GM12878 (cell line): Measurements from ENCODE around the gene ACAD11. TPM values are rescaled to one million over a fixed set of nuclear protein-coding genes. Genes with fewer than 3 reads are reported as not detected.

Experiments
- ATAC-seq: fragments of 200-7000 bp; cut with Tn5 transposase; 3 replicates; pipeline ENCODE4 v1.9.1; 2020; ENCODE audit warnings: mild to moderate bottlenecking, moderate library complexity
- BruUV-seq: library from RNA; stranded (reverse); fragments of 400-500 nt; replicated peaks from 2 replicates; lab custom pipeline; 2021; lab: Mats Ljungman, UMichigan
- CTCF ChIA-PET: fragments of 300-600 bp; sonication (Branson Sonifier 250); formaldehyde crosslinking; extraction: SDS; loops from one replicate; lab custom pipeline; 2021; ENCODE audit warnings: inconsistent platforms; lab: Yijun Ruan, JAX
- POLR2A ChIA-PET: fragments of 350-600 bp; formaldehyde crosslinking; extraction: SDS; loops from one replicate; lab custom pipeline; 2021; ENCODE audit warnings: inconsistent platforms; lab: Charles Lee
- RAD21 ChIA-PET: fragments of 300-600 bp; sonication (Branson Sonifier 250); formaldehyde crosslinking; loops from one replicate; lab custom pipeline; 2023; ENCODE audit warnings: antibody characterized with exemption; ENCODE audit not compliant: unreplicated experiment; lab: Charles Lee
- SMC1A ChIA-PET: fragments of 300-600 bp; sonication (Branson Sonifier 250); formaldehyde crosslinking; loops from one replicate; lab custom pipeline; 2023; ENCODE audit not compliant: unreplicated experiment, uncharacterized antibody; lab: Charles Lee
- DNase-seq: peaks from one replicate; pipeline ENCODE4 v3.0.0-alpha.2; 2011; ENCODE audit warnings: low read depth, low spot score
- FAIRE-seq: peaks from 3 replicates; lab custom pipeline; 2011; peaks lifted over from hg19 to GRCh38; lab: Jason Lieb, UNC
- H2AFZ ChIP-seq: 2 replicates; pipeline ENCODE4 v1.6.0; 2011; ENCODE audit warnings: low read depth, low read length, control low read depth; ENCODE audit not compliant: control insufficient read depth
- H3K27ac ChIP-seq: 2 replicates; pipeline ENCODE4 v1.5.1; 2011; ENCODE audit warnings: control low read depth; ENCODE audit not compliant: control insufficient read depth, insufficient read depth
- H3K27me3 ChIP-seq, 2 experiments: replicated peaks in 1 of 2; 2 replicates each; pipeline versions ENCODE4 v1.6.0 to v1.6.1; 2011; ENCODE audit warnings: low read length in 1 of 2; ENCODE audit not compliant: control insufficient read depth in 2 of 2, insufficient read depth in 2 of 2
- H3K36me3 ChIP-seq, 2 experiments: 2 replicates each; pipeline ENCODE4 v1.5.1; 2011; ENCODE audit warnings: low read length in 1 of 2; ENCODE audit not compliant: control insufficient read depth in 2 of 2, insufficient read depth in 2 of 2
- H3K4me1 ChIP-seq: 2 replicates; pipeline ENCODE4 v1.6.1; 2011; ENCODE audit warnings: mild to moderate bottlenecking, low read length, moderate library complexity, mixed read lengths; ENCODE audit not compliant: control insufficient read depth, insufficient read depth
- H3K4me2 ChIP-seq: 2 replicates; pipeline ENCODE4 v1.6.0; 2011; ENCODE audit warnings: control low read depth; ENCODE audit not compliant: control insufficient read depth, insufficient read depth
- H3K4me3 ChIP-seq: fragments of 200-600 bp; sonication (generic); 2 replicates; pipeline ENCODE4 v1.5.1; 2016
- H3K79me2 ChIP-seq: 2 replicates; pipeline ENCODE4 v1.6.0; 2011; ENCODE audit warnings: low read length; ENCODE audit not compliant: control insufficient read depth, insufficient read depth
- H3K9ac ChIP-seq: 2 replicates; pipeline ENCODE4 v1.8.0; 2011; ENCODE audit warnings: low read length, control low read depth, mixed read lengths; ENCODE audit not compliant: control insufficient read depth, insufficient read depth
- H3K9me3 ChIP-seq: replicated peaks from 3 replicates; pipeline ENCODE4 v1.5.1; 2011; ENCODE audit warnings: mild to moderate bottlenecking, low read length; ENCODE audit not compliant: control insufficient read depth, insufficient read depth
- H4K20me1 ChIP-seq: 2 replicates; pipeline ENCODE4 v1.6.0; 2011; ENCODE audit not compliant: control insufficient read depth, insufficient read depth
- ATF2 ChIP-seq: IDR thresholded peaks from 2 replicates; pipeline ENCODE4 v1.6.1; 2012; ENCODE audit warnings: low read length, inconsistent platforms
- BHLHE40 ChIP-seq, 2 experiments: fragments of 450-650 bp in 1 of 2; IDR thresholded peaks; 2 replicates each; pipeline ENCODE4 v1.6.1; 2011 to 2017; ENCODE audit warnings: low read depth in 2 of 2, borderline replicate concordance in 1 of 2, improper control_type of control experiment in 1 of 2, low read length in 1 of 2, mild to moderate bottlenecking in 1 of 2
- CBX5 ChIP-seq: sonication (generic); IDR thresholded peaks from 2 replicates; pipeline ENCODE4 v1.6.1; 2016; ENCODE audit warnings: low read depth, moderate library complexity, mild to moderate bottlenecking, inconsistent platforms
- DPF2 ChIP-seq: fragments of 450-650 bp; IDR thresholded peaks from 2 replicates; pipeline ENCODE4 v1.6.1; 2017; ENCODE audit warnings: mild to moderate bottlenecking
- ETV6 ChIP-seq, 2 experiments: fragments of 450-650 bp in 1 of 2; IDR thresholded peaks in 1 of 2; conservative IDR thresholded peaks in 1 of 2; 2 replicates each; pipeline ENCODE4 v1.6.1; 2014; ENCODE audit warnings: antibody characterized with exemption in 1 of 2, borderline replicate concordance in 1 of 2, low read depth in 1 of 2, mild to moderate bottlenecking in 1 of 2, moderate library complexity in 1 of 2
- JUNB ChIP-seq: IDR thresholded peaks from 2 replicates; pipeline ENCODE4 v1.6.1; 2016; ENCODE audit warnings: antibody characterized with exemption, mild to moderate bottlenecking
- NR2C1 ChIP-seq: fragments of 450-650 bp; IDR thresholded peaks from 2 replicates; pipeline ENCODE4 v1.6.1; 2017; ENCODE audit warnings: antibody characterized with exemption, mild to moderate bottlenecking, moderate library complexity
- NR2F1 ChIP-seq: fragments of 450-650 bp; conservative IDR thresholded peaks from 2 replicates; pipeline ENCODE4 v1.6.1; 2017; ENCODE audit warnings: mild to moderate bottlenecking
- NRF1 ChIP-seq: conservative IDR thresholded peaks from 2 replicates; pipeline ENCODE4 v1.6.1; 2011; ENCODE audit warnings: mild to moderate bottlenecking, low read depth, low read length, improper control_type of control experiment
- PAX8 ChIP-seq: fragments of 450-650 bp; IDR thresholded peaks from 2 replicates; pipeline ENCODE4 v1.6.1; 2017; ENCODE audit warnings: mild to moderate bottlenecking, moderate library complexity
- PML ChIP-seq: IDR thresholded peaks from 2 replicates; pipeline ENCODE4 v1.6.1; 2012; ENCODE audit warnings: low read length, inconsistent platforms
- SP1 ChIP-seq: IDR thresholded peaks from one replicate; pipeline ENCODE4 v1.6.1; 2011; ENCODE audit warnings: low read depth, low read length
- STAT1 ChIP-seq: fragments of 450-650 bp; conservative IDR thresholded peaks from 2 replicates; pipeline ENCODE4 v1.6.1; 2014; ENCODE audit warnings: antibody characterized with exemption, mild to moderate bottlenecking
- TBL1XR1 ChIP-seq: IDR thresholded peaks from 2 replicates; pipeline ENCODE4 v1.6.1; 2012; ENCODE audit warnings: low read depth, low read length, improper control_type of control experiment
- TCF7 ChIP-seq: IDR thresholded peaks from 2 replicates; pipeline ENCODE4 v1.6.1; 2014; ENCODE audit warnings: antibody characterized with exemption, borderline replicate concordance
- YY1 ChIP-seq: IDR thresholded peaks from 2 replicates; pipeline ENCODE4 v1.6.1; 2011; ENCODE audit warnings: low read depth, mild to moderate bottlenecking, low read length
- ZBTB33 ChIP-seq: fragments of 450-650 bp; IDR thresholded peaks from 2 replicates; pipeline ENCODE4 v1.6.1; 2017; ENCODE audit warnings: mild to moderate bottlenecking
- ZBTB4 ChIP-seq: fragments of 450-650 bp; formaldehyde crosslinking; IDR thresholded peaks from 2 replicates; pipeline ENCODE4 v1.4.0; 2022; ENCODE audit warnings: mild to moderate bottlenecking, moderate library complexity
- ZSCAN29 ChIP-seq: fragments of 450-650 bp; IDR thresholded peaks from 2 replicates; pipeline ENCODE4 v1.6.1; 2017; ENCODE audit warnings: mild to moderate bottlenecking, moderate library complexity
- WGBS: methylation state at CpG from one replicate; pipeline ENCODE4 v1.1.6; 2016; ENCODE audit warnings: low lambda C conversion rate; ENCODE audit not compliant: insufficient replicate concordance, insufficient coverage; ENCODE audit errors: missing lambda C conversion rate; 5-methylcytosine and 5-hydroxymethylcytosine counted together
- in situ Hi-C: fragments of 300-500 bp; cut with MboI; formaldehyde crosslinking; loops from 9 replicates; pipeline ENCODE4 v1.14.3; 2018; ENCODE audit warnings: mixed read lengths
- intact Hi-C: fragments of 100-400 bp; cut with micrococcal nuclease; formaldehyde crosslinking; loops from one replicate; pipeline ENCODE4 v1.14.2; 2022; ENCODE audit not compliant: unreplicated experiment
- polyA plus RNA-seq, 11 experiments: library from polyadenylated mRNA; depleted of rRNA in 4 of 11; unstranded in 6 of 11; stranded (reverse) in 5 of 11; fragments of >200 nt; fragmentation: Nextera tagmentation in 4 of 11; fragmentation: Illumina TruSeq in 1 of 11; extraction: Ambion mirVana in 4 of 11; extraction: Trizol in 1 of 11; gene quantifications; 1 replicate in 1 of 11; 2 replicates in 10 of 11; pipeline versions ENCODE4 v1.2.1 to v1.2.3, GENCODE V29; 2011 to 2016; ENCODE audit warnings: inconsistent platforms in 2 of 11, missing spikeins in 2 of 11, low read depth in 1 of 11
- total RNA-seq, 4 experiments: library from RNA; depleted of rRNA in 3 of 4; stranded (reverse); fragments of >200 nt in 3 of 4; fragmentation: Illumina TruSeq in 1 of 4; extraction: Trizol in 1 of 4; gene quantifications; 2 replicates each; pipeline versions ENCODE4 v1.2.1 to v1.2.3, GENCODE V29; 2013 to 2021

The ACAD11 gene
- total and polyA plus RNA-seq, 10 of the 15 experiments (the other 5 are each of a cell fraction or from before 2014, with no cell fraction given): 2.4 to 15.9 (median 10.4) TPM

DNA sequence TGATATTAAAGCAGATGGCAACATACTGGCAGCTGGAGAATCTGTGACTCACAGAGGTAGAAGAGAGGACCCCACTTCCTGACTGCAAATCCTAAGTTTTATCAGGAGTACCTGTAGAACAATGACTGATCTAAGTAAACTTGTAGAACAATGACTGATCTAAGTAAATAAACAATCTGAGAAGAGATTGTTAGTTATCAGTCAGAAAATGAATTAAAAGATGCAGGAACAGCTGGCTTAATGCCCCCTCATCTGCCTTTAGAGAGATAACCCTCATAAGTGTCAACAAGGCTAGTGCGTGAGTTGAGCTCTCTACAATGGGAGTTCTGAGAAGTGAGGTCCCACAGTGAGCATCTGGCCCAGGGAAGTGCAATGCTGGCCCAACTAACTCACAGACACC, 14.6 kb downstream of the ACAD11 start (continued):
- TF ChIP-seq CBX5 (no peak), YY1 (no peak), SP1 (no peak), TCF7 (no peak), ZBTB33 (no peak)

GRCh38 chr3:132643366-132643765, 16.2 kb downstream of the ACAD11 start:
- Histone ChIP-seq H3K27ac (no peak overlapping the region), H3K79me2 (no peaks in the 10 kb centered on the region), H3K4me1 (no peaks in the 10 kb centered on the region), H3K4me2 (no peak overlapping the region), H3K27me3 (no peaks in the 10 kb centered on the region), H2AFZ (no peak overlapping the region), H3K9ac (no peak overlapping the region), H4K20me1 (no peaks in the 10 kb centered on the region), H3K4me3 (no peak overlapping the region), H3K36me3 (no peaks in the 10 kb centered on the region; a peak in 2 of 4 replicates), H3K9me3 (no peaks in the 10 kb centered on the region)
- POLR2A ChIA-PET: no interaction called here
- no peak for FAIRE-seq
- RAD21 ChIA-PET: interaction anchor here (1.3 to 3.9 kb wide), 7 partner anchors 16 to 113 kb away, joined by 3 to 53 read pairs (median 5); partner anchors contain the start of gene ACAD11
- intact Hi-C loops (no loop called here), in situ Hi-C loops (loop anchor here (10.0 kb wide), 1 partner anchor 99 kb away; no protein-coding TSS in a partner anchor)
- no peak for ATAC-seq
- CTCF ChIA-PET: interaction anchor here (0.7 to 6.0 kb wide), 26 partner anchors 10 to 292 kb away, joined by 3 to 203 read pairs (median 6); partner anchors contain the start of genes ACAD11 and UBA5
- WGBS: 47% methylated on average over 2 of the region's 2 CpGs
- no TSS peak for BruUV-seq
- SMC1A ChIA-PET: interaction anchor here (0.6 to 9.1 kb wide), 14 partner anchors 9 to 1621 kb away, joined by 3 to 100 read pairs (median 4); partner anchors contain the start of gene ACKR4
- no peak for DNase-seq
- TF ChIP-seq STAT1 (no peak), ETV6 (conservative IDR thresholded peaks at IDR 0.05 in 1 of 2, IDR thresholded peaks at IDR 0.05 in 1 of 2; ENCODE audit: borderline replicate concordance in 1 of 2, low read depth in 1 of 2) (no peak), ATF2 (no peak), PAX8 (no peak), PML (no peak), NRF1 (no peak), ZSCAN29 (no peak), TBL1XR1 (no peak), ZBTB4 (CRISPR knock-in tag) (no peak), TCF7 (no peak), DPF2 (no peak), JUNB (no peak), NR2F1 (no peak), BHLHE40 (IDR thresholded peaks at IDR 0.05; ENCODE audit: borderline replicate concordance in 1 of 2, low read depth in 2 of 2, low read length in 1 of 2) (no peak), NR2C1 (no peak)
